ENCODE measurements around the gene USP5. TPM values are rescaled to one million over a fixed set of nuclear protein-coding genes. Genes with fewer than 3 reads are reported as not detected.

USP5 gene
- polyA plus RNA-seq, 3 donors, result 28.0 to 32.4 (median 29.9) TPM

- Histone ChIP-seq H3K9ac (ENCODE audit: insufficient read depth, low read length, poor library complexity, severe bottlenecking) (no peak overlapping the region), H3K36me3 (replicated peaks in 1 of 2; ENCODE audit: control insufficient read depth in 1 of 2, insufficient read depth in 2 of 2, low read length in 2 of 2) (peaks cover 36 to 49% of the 10 kb centered on the region in 2 donors), H3K4me1 (ENCODE audit: control insufficient read depth in 1 of 2, insufficient read depth in 2 of 2, low read length in 2 of 2) (peaks cover 29 to 35% of the 10 kb centered on the region in 2 donors), H3K4me2 (replicated peaks; ENCODE audit: extremely low read depth, low read length, poor library complexity, severe bottlenecking) (no peak overlapping the region), H4K20me1 (ENCODE audit: insufficient read depth, low read length) (peaks cover 9% of the 10 kb centered on the region), H3K9me3 (replicated peaks in 1 of 2; ENCODE audit: control insufficient read depth in 1 of 2, insufficient read depth in 1 of 2, low read length in 2 of 2) (no peaks in the 10 kb centered on the region), H3K4me3 (replicated peaks in 1 of 3; ENCODE audit: low read depth in 2 of 3, low read length in 3 of 3) (no peak overlapping the region), H2AFZ (ENCODE audit: insufficient read depth, low read depth, low read length, poor library complexity, severe bottlenecking) (no peak overlapping the region), H3K27me3 (ENCODE audit: control insufficient read depth in 2 of 2, insufficient read depth in 2 of 2, low read length in 2 of 2) (no peaks in the 10 kb centered on the region), H3K27ac (ENCODE audit: low read depth in 1 of 2, low read length in 2 of 2) (no peak overlapping the region), H3K79me2 (ENCODE audit: insufficient read depth, low read length) (peaks cover 50% of the 10 kb centered on the region)
- peaks cover 42 to 48% of the 10 kb centered on the region in 2 donors for H3K36me3 Mint-ChIP-seq
- no peak overlapping the region for H3K4me3 Mint-ChIP-seq
- TF ChIP-seq, protein P1, sequence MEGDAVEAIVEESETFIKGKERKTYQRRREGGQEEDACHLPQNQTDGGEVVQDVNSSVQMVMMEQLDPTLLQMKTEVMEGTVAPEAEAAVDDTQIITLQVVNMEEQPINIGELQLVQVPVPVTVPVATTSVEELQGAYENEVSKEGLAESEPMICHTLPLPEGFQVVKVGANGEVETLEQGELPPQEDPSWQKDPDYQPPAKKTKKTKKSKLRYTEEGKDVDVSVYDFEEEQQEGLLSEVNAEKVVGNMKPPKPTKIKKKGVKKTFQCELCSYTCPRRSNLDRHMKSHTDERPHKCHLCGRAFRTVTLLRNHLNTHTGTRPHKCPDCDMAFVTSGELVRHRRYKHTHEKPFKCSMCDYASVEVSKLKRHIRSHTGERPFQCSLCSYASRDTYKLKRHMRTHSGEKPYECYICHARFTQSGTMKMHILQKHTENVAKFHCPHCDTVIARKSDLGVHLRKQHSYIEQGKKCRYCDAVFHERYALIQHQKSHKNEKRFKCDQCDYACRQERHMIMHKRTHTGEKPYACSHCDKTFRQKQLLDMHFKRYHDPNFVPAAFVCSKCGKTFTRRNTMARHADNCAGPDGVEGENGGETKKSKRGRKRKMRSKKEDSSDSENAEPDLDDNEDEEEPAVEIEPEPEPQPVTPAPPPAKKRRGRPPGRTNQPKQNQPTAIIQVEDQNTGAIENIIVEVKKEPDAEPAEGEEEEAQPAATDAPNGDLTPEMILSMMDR (IDR thresholded peaks at IDR 0.05), result no peak
- peaks cover 27% of the 10 kb centered on the region for H3K4me1 Mint-ChIP-seq
- DNase-seq, result no peak
- H3K27ac Mint-ChIP-seq, result no peak overlapping the region
- WGBS (ENCODE audit: insufficient coverage), result 100% methylated on average over 1 of the region's 1 CpG
- peaks cover 0 to 1% (median 0%) of the 10 kb centered on the region in 7 donors for H3K9me3 Mint-ChIP-seq
- H3K27me3 Mint-ChIP-seq (ENCODE audit: low read depth in 3 of 3), result no peaks in the 10 kb centered on the region
- intact Hi-C loops (cut with micrococcal nuclease), result loop anchor here in 1 of 2 donors (10.0 kb wide), 1 partner anchor 51 kb away; the partner anchor contains the start of gene LRRC23
Observed at GRCh38 chr12:6853626-6854025, 1.7 kb downstream of the USP5 start.

GRCh38 chr12:6854036-6854435 is 2.1 kb downstream of the USP5 start:
- peaks cover 46 to 49% of the 10 kb centered on the region in 2 donors for H3K36me3 Mint-ChIP-seq
- Histone ChIP-seq H4K20me1 (ENCODE audit: insufficient read depth, low read length) (peaks cover 9% of the 10 kb centered on the region), H3K4me1 (ENCODE audit: control insufficient read depth in 1 of 2, insufficient read depth in 2 of 2, low read length in 2 of 2) (peaks cover 29 to 35% of the 10 kb centered on the region in 2 donors), H3K27ac (ENCODE audit: low read depth in 1 of 2, low read length in 2 of 2) (no peak overlapping the region), H3K9ac (ENCODE audit: insufficient read depth, low read length, poor library complexity, severe bottlenecking) (no peak overlapping the region), H3K9me3 (replicated peaks in 1 of 2; ENCODE audit: control insufficient read depth in 1 of 2, insufficient read depth in 1 of 2, low read length in 2 of 2) (no peaks in the 10 kb centered on the region), H3K79me2 (ENCODE audit: insufficient read depth, low read length) (peaks cover 46% of the 10 kb centered on the region), H3K27me3 (ENCODE audit: control insufficient read depth in 2 of 2, insufficient read depth in 2 of 2, low read length in 2 of 2) (no peaks in the 10 kb centered on the region), H2AFZ (ENCODE audit: insufficient read depth, low read depth, low read length, poor library complexity, severe bottlenecking) (no peak overlapping the region), H3K4me2 (replicated peaks; ENCODE audit: extremely low read depth, low read length, poor library complexity, severe bottlenecking) (no peak overlapping the region), H3K36me3 (replicated peaks in 1 of 2; ENCODE audit: control insufficient read depth in 1 of 2, insufficient read depth in 2 of 2, low read length in 2 of 2) (peaks cover 40 to 49% of the 10 kb centered on the region in 2 donors), H3K4me3 (replicated peaks in 1 of 3; ENCODE audit: low read depth in 2 of 3, low read length in 3 of 3) (no peak overlapping the region)
- no peak overlapping the region for H3K27ac Mint-ChIP-seq
- intact Hi-C loops (cut with micrococcal nuclease), result loop anchor here in 1 of 2 donors (10.0 kb wide), 1 partner anchor 51 kb away; the partner anchor contains the start of gene LRRC23
- H3K4me3 Mint-ChIP-seq, result no peak overlapping the region
- H3K27me3 Mint-ChIP-seq (ENCODE audit: low read depth in 3 of 3), result no peaks in the 10 kb centered on the region
- TF ChIP-seq, protein P1 (IDR thresholded peaks at IDR 0.05), result no peak
- peaks cover 27% of the 10 kb centered on the region for H3K4me1 Mint-ChIP-seq
- H3K9me3 Mint-ChIP-seq, result peaks cover 0 to 1% (median 0%) of the 10 kb centered on the region in 7 donors
- WGBS (ENCODE audit: insufficient coverage), result 97% methylated on average over 5 of the region's 6 CpGs
- DNase-seq, result no peak

Measured in CD14-positive monocyte (primary cell).